CD4-positive, alpha-beta T cell (primary cell): ENCODE data around the gene ELOVL4. TPM values are rescaled to one million over a fixed set of nuclear protein-coding genes. Genes with fewer than 3 reads are reported as not detected.

ENCODE experiments used
- ATAC-seq: fragments of 200-7000 bp; cut with Tn5 transposase; one replicate; pipeline ENCODE4 v1.10.0; 2022; ENCODE audit warnings: mild to moderate bottlenecking; ENCODE audit not compliant: poor library complexity
- CTCF ChIA-PET: fragments of 350-600 bp; sonication (Branson Sonifier 250); formaldehyde crosslinking; loops from one replicate; lab custom pipeline; 2021; ENCODE audit warnings: antibody characterized with exemption, inconsistent platforms; lab: Charles Lee
- POLR2A ChIA-PET: fragments of 350-600 bp; sonication (Branson Sonifier 250); formaldehyde crosslinking; loops from one replicate; lab custom pipeline; 2021; ENCODE audit warnings: antibody characterized with exemption, inconsistent platforms; lab: Charles Lee
- DNase-seq, 14 experiments: peaks; one replicate each; pipeline ENCODE4 v3.0.0-alpha.2; 2013 to 2020; ENCODE audit warnings: mixed read lengths in 2 of 14
- H3K27ac ChIP-seq, 2 donors: one replicate each; pipeline versions ENCODE4 v1.5.1 to v1.7.0; 2013; ENCODE audit warnings: low read length in 2 of 2, low read depth in 1 of 2, mild to moderate bottlenecking in 1 of 2
- H3K27me3 ChIP-seq, 2 experiments: 1 replicate in 1 of 2; 2 replicates in 1 of 2; pipeline versions ENCODE4 v1.6.1 to v1.7.0; 2013; ENCODE audit warnings: low read length in 2 of 2, control low read depth in 1 of 2, mild to moderate bottlenecking in 1 of 2, moderate library complexity in 1 of 2; ENCODE audit not compliant: insufficient read depth in 2 of 2, control insufficient read depth in 1 of 2
- H3K36me3 ChIP-seq: one replicate; pipeline ENCODE4 v1.6.1; 2013; ENCODE audit warnings: low read length, control low read depth; ENCODE audit not compliant: insufficient read depth
- H3K4me1 ChIP-seq: one replicate; pipeline ENCODE4 v1.6.1; 2013; ENCODE audit warnings: low read length, control low read depth; ENCODE audit not compliant: insufficient read depth
- H3K4me3 ChIP-seq: one replicate; pipeline ENCODE4 v1.5.1; 2013; ENCODE audit warnings: mild to moderate bottlenecking, low read length, moderate library complexity
- H3K9me3 ChIP-seq, 2 experiments: 1 replicate in 1 of 2; 2 replicates in 1 of 2; pipeline versions ENCODE4 v1.6.1 to v1.7.0; 2013; ENCODE audit warnings: low read length in 2 of 2, mild to moderate bottlenecking in 2 of 2, control low read depth in 1 of 2, moderate library complexity in 1 of 2; ENCODE audit not compliant: control insufficient read depth in 1 of 2, insufficient read depth in 1 of 2
- H3K27ac Mint-ChIP-seq: one replicate; pipeline ENCODE4 v1.8.0; 2020; ENCODE audit warnings: mixed read lengths
- H3K27me3 Mint-ChIP-seq: one replicate; pipeline ENCODE4 v1.8.0; 2021; ENCODE audit warnings: mixed read lengths
- H3K36me3 Mint-ChIP-seq: one replicate; pipeline ENCODE4 v1.8.0; 2021; ENCODE audit warnings: low read depth, mixed read lengths
- H3K4me1 Mint-ChIP-seq: one replicate; pipeline ENCODE4 v1.8.0; 2021; ENCODE audit warnings: low read depth, mixed read lengths
- H3K4me3 Mint-ChIP-seq: one replicate; pipeline ENCODE4 v1.8.0; 2020; ENCODE audit warnings: mild to moderate bottlenecking, mixed read lengths
- H3K9me3 Mint-ChIP-seq: one replicate; pipeline ENCODE4 v1.8.0; 2020; ENCODE audit warnings: mixed read lengths
- intact Hi-C, 2 experiments: fragments of 100-400 bp; cut with DNase I in 1 of 2; cut with micrococcal nuclease in 1 of 2; formaldehyde crosslinking; loops; one replicate each; pipeline versions ENCODE4 v1.15.1 to v1.9.0; 2023 to 2025; cut with DNase I, micrococcal nuclease
- total RNA-seq, 174 experiments: library from RNA in 2 of 174; stranded (reverse) in 2 of 174; gene quantifications; one replicate each; pipeline ENCODE4 v1.2.3 and lab custom pipeline; 2021 to 2026
- TF ChIP-seq, protein P1 (sequence below): fragments of 200-600 bp; IDR thresholded peaks from one replicate; pipeline ENCODE4 v1.8.0; 2022; ENCODE audit warnings: antibody characterized with exemption, mild to moderate bottlenecking

Gene ELOVL4
- total RNA-seq, 2 experiments from 2014 or later: 0.84 to 1.0 TPM

GRCh38 chr6:79913369-79913768, 34.0 kb downstream of the ELOVL4 start:
- Histone ChIP-seq H3K27ac (no peak overlapping the region), H3K4me3 (no peak overlapping the region), H3K4me1 (no peaks in the 10 kb centered on the region), H3K27me3 (peaks cover 0 to 4% of the 10 kb centered on the region in 2 experiments), H3K36me3 (no peaks in the 10 kb centered on the region), H3K9me3 (no peaks in the 10 kb centered on the region)
- H3K9me3 Mint-ChIP-seq: no peaks in the 10 kb centered on the region
- H3K27ac Mint-ChIP-seq: no peak overlapping the region
- ChIA-PET CTCF (no interaction called here), POLR2A (no interaction called here)
- TF ChIP-seq, protein P1, sequence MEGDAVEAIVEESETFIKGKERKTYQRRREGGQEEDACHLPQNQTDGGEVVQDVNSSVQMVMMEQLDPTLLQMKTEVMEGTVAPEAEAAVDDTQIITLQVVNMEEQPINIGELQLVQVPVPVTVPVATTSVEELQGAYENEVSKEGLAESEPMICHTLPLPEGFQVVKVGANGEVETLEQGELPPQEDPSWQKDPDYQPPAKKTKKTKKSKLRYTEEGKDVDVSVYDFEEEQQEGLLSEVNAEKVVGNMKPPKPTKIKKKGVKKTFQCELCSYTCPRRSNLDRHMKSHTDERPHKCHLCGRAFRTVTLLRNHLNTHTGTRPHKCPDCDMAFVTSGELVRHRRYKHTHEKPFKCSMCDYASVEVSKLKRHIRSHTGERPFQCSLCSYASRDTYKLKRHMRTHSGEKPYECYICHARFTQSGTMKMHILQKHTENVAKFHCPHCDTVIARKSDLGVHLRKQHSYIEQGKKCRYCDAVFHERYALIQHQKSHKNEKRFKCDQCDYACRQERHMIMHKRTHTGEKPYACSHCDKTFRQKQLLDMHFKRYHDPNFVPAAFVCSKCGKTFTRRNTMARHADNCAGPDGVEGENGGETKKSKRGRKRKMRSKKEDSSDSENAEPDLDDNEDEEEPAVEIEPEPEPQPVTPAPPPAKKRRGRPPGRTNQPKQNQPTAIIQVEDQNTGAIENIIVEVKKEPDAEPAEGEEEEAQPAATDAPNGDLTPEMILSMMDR: no peak
- DNase-seq: peak in 3 of 14 experiments; percentile 6 to 26 (median 11)
- H3K4me3 Mint-ChIP-seq: no peak overlapping the region
- intact Hi-C loops: no loop called here
- H3K27me3 Mint-ChIP-seq: peaks cover 11% of the 10 kb centered on the region
- H3K36me3 Mint-ChIP-seq: no peaks in the 10 kb centered on the region
- no peaks in the 10 kb centered on the region for H3K4me1 Mint-ChIP-seq
- no peak for ATAC-seq

GRCh38 chr6:79911992-79912391, 35.4 kb downstream of the ELOVL4 start:
- Histone ChIP-seq H3K27ac (no peak overlapping the region), H3K27me3 (peaks cover 0 to 4% of the 10 kb centered on the region in 2 experiments), H3K36me3 (no peaks in the 10 kb centered on the region), H3K4me1 (no peaks in the 10 kb centered on the region), H3K4me3 (no peak overlapping the region), H3K9me3 (no peaks in the 10 kb centered on the region)
- H3K4me1 Mint-ChIP-seq: no peaks in the 10 kb centered on the region
- TF ChIP-seq, protein P1: no peak
- intact Hi-C loops: no loop called here
- ATAC-seq (no peak), DNase-seq (no peak)
- no peaks in the 10 kb centered on the region for H3K36me3 Mint-ChIP-seq
- POLR2A ChIA-PET: no interaction called here
- H3K27ac Mint-ChIP-seq: no peak overlapping the region
- no peaks in the 10 kb centered on the region for H3K9me3 Mint-ChIP-seq
- peaks cover 13% of the 10 kb centered on the region for H3K27me3 Mint-ChIP-seq
- CTCF ChIA-PET: no interaction called here
- no peak overlapping the region for H3K4me3 Mint-ChIP-seq

DNA sequence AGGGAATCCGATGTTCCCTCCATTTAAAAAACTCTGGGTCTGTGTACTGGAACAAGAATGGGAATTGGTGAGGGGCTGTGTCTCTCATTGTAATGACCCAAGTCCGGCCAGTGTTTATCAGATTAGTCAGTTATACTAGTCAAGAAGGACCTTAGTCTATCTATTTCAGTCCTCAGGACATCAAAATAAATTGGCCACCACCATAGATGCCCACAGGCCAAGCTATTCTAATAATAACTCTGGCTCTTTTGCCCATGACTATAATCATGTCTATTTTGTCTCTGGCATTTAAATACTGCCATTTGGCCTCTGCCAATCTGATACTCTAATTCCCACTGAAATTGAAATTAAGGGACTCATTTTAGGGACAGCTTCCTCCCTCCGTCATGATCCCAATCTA, 37.8 kb downstream of the ELOVL4 start:
- Mint-ChIP-seq H3K9me3 (no peaks in the 10 kb centered on the region), H3K4me3 (no peak overlapping the region), H3K27ac (no peak overlapping the region), H3K4me1 (no peaks in the 10 kb centered on the region), H3K27me3 (peaks cover 29% of the 10 kb centered on the region), H3K36me3 (no peaks in the 10 kb centered on the region)
- CTCF ChIA-PET: interaction anchor here (1.7 kb wide), 1 partner anchor 10 kb away, joined by 4 read pairs; no protein-coding TSS in a partner anchor
- Histone ChIP-seq H3K4me1 (no peaks in the 10 kb centered on the region), H3K27ac (no peak overlapping the region), H3K36me3 (no peaks in the 10 kb centered on the region), H3K4me3 (no peak overlapping the region), H3K27me3 (peaks cover 0 to 4% of the 10 kb centered on the region in 2 experiments), H3K9me3 (no peaks in the 10 kb centered on the region)
- DNase-seq (no peak), ATAC-seq (no peak)
- TF ChIP-seq, protein P1: no peak
- POLR2A ChIA-PET: no interaction called here
- intact Hi-C loops: no loop called here
